Measurements from ENCODE around the gene ZNF350. TPM values are rescaled to one million over a fixed set of nuclear protein-coding genes. Genes with fewer than 3 reads are reported as not detected.

The ZNF350 gene
- total and polyA plus RNA-seq, 9 donors = 9.2 to 16.6 (median 13.9) TPM

DNA sequence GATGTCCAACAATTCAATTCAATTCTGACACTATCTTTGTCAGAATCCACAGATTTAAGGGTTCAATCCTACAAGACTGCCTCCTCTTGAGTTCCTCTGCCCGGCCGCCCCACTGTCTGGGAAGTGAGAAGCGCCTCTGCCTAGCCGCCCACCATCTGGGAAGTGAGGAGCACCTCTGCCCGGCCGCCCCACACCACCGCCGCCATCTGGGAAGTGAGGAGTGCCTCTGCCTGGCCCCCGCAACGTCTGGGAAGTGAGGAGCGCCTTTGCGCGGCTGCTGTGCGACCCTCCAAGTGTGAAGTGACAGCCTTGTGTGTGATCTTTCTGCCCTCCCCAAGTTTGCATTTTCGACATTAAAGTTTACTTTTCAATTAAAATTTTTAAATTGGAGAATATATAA, 35.6 kb upstream of the ZNF350 start:
- Histone ChIP-seq H3K36me3 (peaks cover 3% of the 10 kb centered on the region), H3K27ac (no peak overlapping the region), H3K4me1 (ENCODE audit: insufficient read depth) (peaks cover 1% of the 10 kb centered on the region), H3K27me3 (no peaks in the 10 kb centered on the region), H3K4me3 (no peak overlapping the region), H3K9me3 (peaks cover 0 to 71% of the 10 kb centered on the region in 2 donors)
- no peak for TF ChIP-seq EP300 (IDR thresholded peaks at IDR 0.05)
- TF ChIP-seq, protein P1, sequence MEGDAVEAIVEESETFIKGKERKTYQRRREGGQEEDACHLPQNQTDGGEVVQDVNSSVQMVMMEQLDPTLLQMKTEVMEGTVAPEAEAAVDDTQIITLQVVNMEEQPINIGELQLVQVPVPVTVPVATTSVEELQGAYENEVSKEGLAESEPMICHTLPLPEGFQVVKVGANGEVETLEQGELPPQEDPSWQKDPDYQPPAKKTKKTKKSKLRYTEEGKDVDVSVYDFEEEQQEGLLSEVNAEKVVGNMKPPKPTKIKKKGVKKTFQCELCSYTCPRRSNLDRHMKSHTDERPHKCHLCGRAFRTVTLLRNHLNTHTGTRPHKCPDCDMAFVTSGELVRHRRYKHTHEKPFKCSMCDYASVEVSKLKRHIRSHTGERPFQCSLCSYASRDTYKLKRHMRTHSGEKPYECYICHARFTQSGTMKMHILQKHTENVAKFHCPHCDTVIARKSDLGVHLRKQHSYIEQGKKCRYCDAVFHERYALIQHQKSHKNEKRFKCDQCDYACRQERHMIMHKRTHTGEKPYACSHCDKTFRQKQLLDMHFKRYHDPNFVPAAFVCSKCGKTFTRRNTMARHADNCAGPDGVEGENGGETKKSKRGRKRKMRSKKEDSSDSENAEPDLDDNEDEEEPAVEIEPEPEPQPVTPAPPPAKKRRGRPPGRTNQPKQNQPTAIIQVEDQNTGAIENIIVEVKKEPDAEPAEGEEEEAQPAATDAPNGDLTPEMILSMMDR (IDR thresholded peaks at IDR 0.05) = no peak
- TF ChIP-seq POLR2A (IDR thresholded peaks at IDR 0.05) = no peak
- DNase-seq = no peak
- intact Hi-C loops (cut with DNase I) = no loop called here
- 98 to 99% (median 98%) methylated on average over 15 of the region's 15 CpGs for WGBS, 3 donors

DNA sequence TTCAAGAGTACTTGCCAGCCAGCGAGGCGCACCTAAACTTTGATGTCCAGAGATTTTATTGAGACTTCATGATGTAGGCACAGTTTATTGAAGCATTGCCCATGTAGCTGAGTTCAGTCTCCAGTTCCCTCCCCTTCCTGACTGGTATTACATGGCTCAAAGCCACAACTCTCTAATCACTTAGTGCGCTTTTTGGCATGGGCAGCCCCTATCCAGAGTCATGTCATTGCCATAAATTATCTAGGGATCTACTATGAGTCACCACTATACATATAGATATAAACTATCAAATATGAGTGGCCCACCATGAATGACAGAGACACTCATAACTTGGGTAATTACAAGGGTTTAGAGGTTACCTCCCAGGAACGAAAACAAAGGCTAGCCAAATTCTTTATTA, 33.9 kb upstream of the ZNF350 start:
- TF ChIP-seq EP300 (IDR thresholded peaks at IDR 0.05) (no peak), POLR2A (IDR thresholded peaks at IDR 0.05) (no peak)
- TF ChIP-seq, protein P1 (IDR thresholded peaks at IDR 0.05) = no peak
- H3K4me3 ChIP-seq = no peak overlapping the region
- H3K27me3 ChIP-seq = no peaks in the 10 kb centered on the region
- no peak overlapping the region for H3K27ac ChIP-seq
- intact Hi-C loops (cut with DNase I) = no loop called here
- H3K36me3 ChIP-seq = peaks cover 6% of the 10 kb centered on the region
- H3K9me3 ChIP-seq = peaks cover 0 to 84% of the 10 kb centered on the region in 2 donors
- WGBS, 3 donors = 93 to 99% (median 98%) methylated on average over 4 of the region's 4 CpGs
- DNase-seq = no peak
- no peaks in the 10 kb centered on the region for H3K4me1 ChIP-seq (ENCODE audit: insufficient read depth)

DNA sequence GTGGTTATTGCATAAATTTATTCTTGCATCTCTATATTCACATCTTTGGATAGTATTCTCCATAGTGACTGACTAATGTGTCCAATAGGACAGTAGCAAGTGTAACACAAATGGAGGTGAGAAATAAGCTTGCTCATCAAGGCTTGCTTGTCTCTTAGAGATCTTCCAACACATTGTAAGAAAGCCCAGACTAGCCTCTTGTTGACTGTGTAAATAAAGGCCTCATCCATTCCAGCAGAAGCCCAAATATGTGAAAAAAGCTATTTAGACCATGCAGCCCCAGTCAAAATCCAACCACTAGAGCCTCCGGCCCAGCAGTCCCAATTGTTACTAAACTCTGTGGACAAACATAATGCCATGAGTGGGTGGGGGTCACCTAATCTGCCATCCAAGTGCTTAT, 24.0 kb upstream of the ZNF350 start:
- H3K4me1 ChIP-seq (ENCODE audit: insufficient read depth) = peaks cover 3% of the 10 kb centered on the region
- WGBS, 3 donors = 93 to 100% (median 93%) methylated on average over 1 of the region's 1 CpG

DNA sequence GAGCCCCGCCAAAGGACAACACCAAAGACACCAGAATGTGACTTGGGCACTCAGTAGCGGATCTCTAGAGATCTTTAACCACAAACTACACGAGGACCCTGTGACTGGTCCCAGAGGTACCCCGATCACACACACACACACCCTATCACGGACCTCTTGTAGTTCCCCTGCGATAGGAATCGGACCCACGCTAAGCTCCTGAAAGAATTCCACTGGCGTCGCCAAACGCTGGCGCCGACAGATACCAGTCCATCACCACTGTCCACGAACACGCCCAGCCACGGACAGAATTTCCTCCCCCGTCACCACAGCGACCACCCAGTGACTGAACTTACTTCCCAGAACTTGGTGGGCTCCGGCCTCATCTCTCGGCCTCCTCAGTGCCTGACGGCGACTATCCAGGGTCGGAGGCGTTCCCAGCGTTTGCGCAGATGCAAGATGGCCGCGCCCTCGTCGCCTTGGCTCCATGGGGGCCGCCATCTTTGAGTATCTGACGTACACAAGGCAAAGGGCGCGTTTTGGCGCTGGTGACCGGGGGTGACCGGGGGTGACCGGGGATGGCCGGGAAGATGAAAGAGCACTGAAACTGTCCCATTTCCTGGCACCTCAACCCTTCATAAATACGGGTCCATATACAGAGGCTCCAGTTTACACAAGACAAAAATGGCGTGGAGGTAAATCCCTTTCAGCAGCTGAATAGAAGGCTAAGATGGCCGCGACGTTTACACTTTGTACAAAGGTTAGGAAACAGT, 21.3 kb upstream of the ZNF350 start, which contains the start of gene ZNF615:
Gene ZNF615, minus strand, starts transcription at position 406 of the 752 bp plus-strand sequence. CDS start 4,500 bp downstream, outside the sequence.
- TF ChIP-seq POLR2A (IDR thresholded peaks at IDR 0.05) = peak; percentile 32
- TF ChIP-seq, protein P1 (IDR thresholded peaks at IDR 0.05) = no peak
- Histone ChIP-seq H3K9me3 (peaks cover 0 to 7% of the 10 kb centered on the region in 2 donors), H3K27ac (peak within 1 kb of the TSS; percentile 63 to 71), H3K4me1 (ENCODE audit: insufficient read depth) (peaks cover 3% of the 10 kb centered on the region), H3K36me3 (no peaks in the 10 kb centered on the region), H3K27me3 (no peaks in the 10 kb centered on the region), H3K4me3 (peak within 1 kb of the TSS; percentile 76)
- 0% methylated on average over 44 of the region's 44 CpGs for WGBS, 3 donors
- intact Hi-C loops (cut with DNase I) = loop anchor here in 1 of 4 donors (5.0 kb wide), 1 partner anchor 1226 kb away; no protein-coding TSS in a partner anchor
- DNase-seq = peak; percentile 88 to 93 (median 90)

More for the DNA sequence above, 24.0 kb upstream of the ZNF350 start:
- intact Hi-C loops (cut with DNase I) = no loop called here
- Histone ChIP-seq H3K27me3 (no peaks in the 10 kb centered on the region), H3K4me3 (no peak overlapping the region), H3K27ac (no peak overlapping the region), H3K36me3 (no peaks in the 10 kb centered on the region), H3K9me3 (peaks cover 0 to 10% of the 10 kb centered on the region in 2 donors)
- TF ChIP-seq EP300 (IDR thresholded peaks at IDR 0.05) (no peak), POLR2A (IDR thresholded peaks at IDR 0.05) (no peak)
- TF ChIP-seq, protein P1 (IDR thresholded peaks at IDR 0.05) = no peak
- no peak for DNase-seq
